BLaER1 treated with 17β-estradiol and CSF1 and Interleukin-3, amounts not matched to agents 10 nM and 100 nM (cell line): ENCODE measurements around the gene PFKP.
A peak's percentile ranks its signal among the peaks of the same experiment; 100 is the strongest.

ENCODE experiments used
- H3K27ac ChIP-seq, 11 experiments: shearing (Covaris generic); formaldehyde crosslinking; 2 replicates each; pipeline ENCODE4 v1.8.1; 2022
- H3K27me3 ChIP-seq, 11 experiments: shearing (Covaris generic); formaldehyde crosslinking; 2 replicates each; pipeline ENCODE4 v1.8.1; 2022
- H3K36me3 ChIP-seq, 11 experiments: shearing (Covaris generic); formaldehyde crosslinking; 2 replicates each; pipeline ENCODE4 v1.8.1; 2022
- H3K4me1 ChIP-seq, 10 experiments: shearing (Covaris generic); formaldehyde crosslinking; 2 replicates each; pipeline ENCODE4 v1.8.1; 2022
- H3K4me2 ChIP-seq, 11 experiments: shearing (Covaris generic); formaldehyde crosslinking; 2 replicates each; pipeline ENCODE4 v1.8.1; 2022
- H3K4me3 ChIP-seq, 10 experiments: shearing (Covaris generic); formaldehyde crosslinking; 2 replicates each; pipeline ENCODE4 v1.8.1; 2022
- H3K9ac ChIP-seq, 11 experiments: shearing (Covaris generic); formaldehyde crosslinking; 2 replicates each; pipeline ENCODE4 v1.8.1; 2022
- H3K9me3 ChIP-seq, 11 experiments: shearing (Covaris generic); formaldehyde crosslinking; replicated peaks in 1 of 11; 2 replicates each; pipeline ENCODE4 v1.8.1; 2022
- H4K20me1 ChIP-seq, 11 experiments: shearing (Covaris generic); formaldehyde crosslinking; 2 replicates each; pipeline ENCODE4 v1.8.1; 2022
- Cebpa-rat ChIP-seq, 11 experiments: shearing (Covaris generic); IDR thresholded peaks; 2 replicates each; pipeline ENCODE4 v1.8.1; 2022

PFKP gene

DNA sequence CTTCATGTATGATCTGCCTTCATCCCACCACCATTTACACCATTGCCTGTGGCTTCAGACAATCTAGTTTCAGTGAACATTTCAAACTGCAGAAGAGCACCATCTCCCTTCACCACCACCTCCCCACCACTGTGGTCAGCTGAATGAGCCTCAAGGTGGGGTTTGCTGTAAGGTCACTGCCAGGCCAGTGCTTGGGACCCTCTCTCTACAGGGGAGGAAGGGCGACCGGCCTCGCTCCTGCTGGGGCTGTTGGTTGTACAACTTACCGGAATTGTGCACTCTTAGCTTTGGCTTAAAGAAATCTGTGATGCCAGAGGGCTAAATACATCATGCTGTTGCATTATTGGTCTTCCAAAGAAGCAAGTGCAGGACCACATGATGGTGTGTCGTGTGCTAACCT is 26.6 kb downstream of the PFKP start:
- Histone ChIP-seq H3K4me2 (peak overlapping the region; percentile 74 to 91 (median 82)), H3K9ac (peak overlapping the region in 8 of 11 experiments; percentile 40 to 82 (median 71); a peak in 12 of 22 replicates), H3K36me3 (peaks cover 21 to 93% (median 77%) of the 10 kb centered on the region in 11 experiments), H3K27me3 (no peaks in the 10 kb centered on the region), H3K27ac (peak overlapping the region in 10 of 11 experiments; percentile 77 to 97 (median 88); a peak in 19 of 22 replicates), H3K4me3 (peak overlapping the region in 1 of 10 experiments; percentile 5; a peak in 2 of 20 replicates), H4K20me1 (peaks cover 5 to 90% (median 53%) of the 10 kb centered on the region in 11 experiments; a peak in 16 of 22 replicates), H3K4me1 (peaks cover 64 to 94% (median 89%) of the 10 kb centered on the region in 10 experiments), H3K9me3 (peaks cover 0 to 7% (median 0%) of the 10 kb centered on the region in 11 experiments; a peak in 1 of 22 replicates)
- no peak for TF ChIP-seq Cebpa-rat (IDR thresholded peaks at IDR 0.05)

DNA sequence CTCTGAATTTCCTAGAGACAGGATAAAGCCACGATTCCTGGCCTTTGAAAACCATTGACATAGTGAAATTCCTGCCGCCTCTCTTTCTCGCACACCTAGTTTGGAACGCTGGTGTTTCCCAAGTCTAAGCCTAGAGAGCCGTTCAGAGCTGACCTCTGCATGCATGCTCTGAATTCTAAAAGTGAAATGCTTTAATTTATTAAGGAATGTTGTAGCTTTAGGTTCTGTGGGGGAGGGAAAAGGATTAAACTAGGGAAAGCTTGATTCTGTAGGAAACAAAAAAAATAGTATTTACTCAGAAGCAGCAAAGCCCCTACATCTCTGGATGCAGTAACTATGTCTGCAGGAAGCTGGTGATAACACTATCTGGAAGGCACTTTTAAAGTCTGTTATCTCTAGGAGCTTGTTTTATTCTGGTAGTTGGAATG is 27.3 kb downstream of the PFKP start:
- H3K9ac ChIP-seq, result peak overlapping the region in 9 of 11 experiments; percentile 60 to 82 (median 71); a peak in 16 of 22 replicates
- peaks cover 64 to 100% (median 95%) of the 10 kb centered on the region in 10 experiments for H3K4me1 ChIP-seq
- no peaks in the 10 kb centered on the region for H3K27me3 ChIP-seq
- peak overlapping the region in 2 of 10 experiments; percentile 1 to 3; a peak in 4 of 20 replicates for H3K4me3 ChIP-seq
- peak overlapping the region in 10 of 11 experiments; percentile 77 to 97 (median 88); a peak in 21 of 22 replicates for H3K27ac ChIP-seq
- peaks cover 0 to 7% (median 0%) of the 10 kb centered on the region in 11 experiments; a peak in 1 of 22 replicates for H3K9me3 ChIP-seq
- peak overlapping the region; percentile 74 to 91 (median 82) for H3K4me2 ChIP-seq
- peaks cover 23 to 95% (median 79%) of the 10 kb centered on the region in 11 experiments for H3K36me3 ChIP-seq
- H4K20me1 ChIP-seq, result peaks cover 5 to 91% (median 54%) of the 10 kb centered on the region in 11 experiments; a peak in 16 of 22 replicates
- no peak for TF ChIP-seq Cebpa-rat (IDR thresholded peaks at IDR 0.05)

DNA sequence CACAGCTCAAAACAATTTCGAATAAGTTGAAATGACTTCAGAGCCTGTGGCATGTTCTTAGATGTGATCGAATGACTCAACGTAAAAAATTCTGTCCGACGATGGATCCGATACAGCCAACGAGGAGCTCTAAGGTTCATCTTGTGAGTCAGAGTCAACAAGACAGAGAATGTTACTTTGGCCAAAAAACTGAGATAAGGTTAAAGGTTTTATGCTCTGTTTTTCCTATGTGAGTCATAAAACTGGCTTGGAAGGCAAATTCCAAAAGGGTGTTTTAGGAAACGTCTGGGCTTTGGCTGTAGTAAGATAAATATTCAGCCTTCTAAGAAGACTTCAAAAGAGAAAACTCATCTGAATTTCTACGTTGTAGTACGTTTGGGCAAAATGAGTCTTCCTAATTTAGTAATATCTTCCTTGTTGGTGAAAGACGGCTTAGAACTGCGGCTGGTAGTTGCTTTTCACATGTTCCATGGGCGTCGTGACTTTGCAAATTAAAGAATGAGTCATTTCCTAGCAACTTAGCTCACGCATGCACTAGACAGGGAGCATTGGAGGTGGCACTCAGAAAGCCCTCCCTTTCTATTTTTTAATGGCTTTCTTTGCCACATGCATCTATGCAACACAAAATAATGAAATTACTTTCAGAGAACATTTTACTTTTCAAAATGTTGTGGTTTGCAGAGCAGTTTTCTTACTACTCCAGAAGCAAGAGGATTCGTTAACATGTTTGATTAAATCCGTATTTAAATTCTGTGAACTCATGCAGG is 28.2 kb downstream of the PFKP start:
- H3K4me2 ChIP-seq, result peak overlapping the region; percentile 74 to 91 (median 82)

DNA sequence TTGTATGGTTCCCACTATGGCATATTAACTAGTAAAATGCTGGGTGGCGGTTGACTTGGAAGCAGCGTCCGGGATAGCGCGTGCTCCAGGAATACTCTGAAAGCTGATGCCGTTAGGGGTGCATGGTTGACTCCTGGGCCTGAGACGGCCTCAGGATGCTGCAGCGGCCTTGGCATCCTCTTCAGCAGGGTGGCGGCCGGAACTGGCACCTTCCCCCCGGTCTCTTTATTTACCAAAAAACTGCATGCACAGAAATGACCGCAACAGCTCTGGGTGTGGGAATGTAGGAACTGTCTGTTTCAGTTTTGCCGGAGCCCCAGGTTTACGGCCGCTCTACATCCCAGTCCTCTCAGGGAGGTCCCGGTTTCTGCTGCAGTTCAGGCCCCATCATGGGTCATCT is 28.8 kb downstream of the PFKP start:
- Histone ChIP-seq H3K27me3 (no peaks in the 10 kb centered on the region), H3K9ac (peak overlapping the region in 9 of 11 experiments; percentile 53 to 82 (median 71); a peak in 18 of 22 replicates), H3K27ac (peak overlapping the region in 10 of 11 experiments; percentile 77 to 97 (median 88); a peak in 20 of 22 replicates), H4K20me1 (peaks cover 2 to 87% (median 53%) of the 10 kb centered on the region in 11 experiments; a peak in 16 of 22 replicates), H3K4me1 (peaks cover 52 to 91% (median 83%) of the 10 kb centered on the region in 10 experiments), H3K4me3 (peak overlapping the region in 4 of 10 experiments; percentile 3 to 34 (median 22); a peak in 4 of 20 replicates), H3K9me3 (peaks cover 0 to 7% (median 0%) of the 10 kb centered on the region in 11 experiments; a peak in 1 of 22 replicates), H3K36me3 (peaks cover 26 to 95% (median 79%) of the 10 kb centered on the region in 11 experiments), H3K4me2 (peak overlapping the region; percentile 74 to 91 (median 82); a peak in 21 of 22 replicates)
- TF ChIP-seq Cebpa-rat (IDR thresholded peaks at IDR 0.05), result no peak

More for the DNA sequence above, 28.2 kb downstream of the PFKP start:
- peak in 6 of 11 experiments; percentile 36 to 71 (median 54); a peak in 7 of 22 replicates for TF ChIP-seq Cebpa-rat (IDR thresholded peaks at IDR 0.05)
- Histone ChIP-seq H3K27me3 (no peaks in the 10 kb centered on the region), H3K4me1 (peaks cover 58 to 97% (median 89%) of the 10 kb centered on the region in 10 experiments), H4K20me1 (peaks cover 0 to 88% (median 53%) of the 10 kb centered on the region in 11 experiments; a peak in 17 of 22 replicates), H3K9ac (peak overlapping the region; percentile 60 to 82 (median 70)), H3K9me3 (peaks cover 0 to 7% (median 0%) of the 10 kb centered on the region in 11 experiments; a peak in 1 of 22 replicates), H3K4me3 (peak overlapping the region in 5 of 10 experiments; percentile 1 to 34 (median 21); a peak in 7 of 20 replicates), H3K36me3 (peaks cover 26 to 95% (median 79%) of the 10 kb centered on the region in 11 experiments), H3K27ac (peak overlapping the region; percentile 69 to 97 (median 88); a peak in 21 of 22 replicates)

DNA sequence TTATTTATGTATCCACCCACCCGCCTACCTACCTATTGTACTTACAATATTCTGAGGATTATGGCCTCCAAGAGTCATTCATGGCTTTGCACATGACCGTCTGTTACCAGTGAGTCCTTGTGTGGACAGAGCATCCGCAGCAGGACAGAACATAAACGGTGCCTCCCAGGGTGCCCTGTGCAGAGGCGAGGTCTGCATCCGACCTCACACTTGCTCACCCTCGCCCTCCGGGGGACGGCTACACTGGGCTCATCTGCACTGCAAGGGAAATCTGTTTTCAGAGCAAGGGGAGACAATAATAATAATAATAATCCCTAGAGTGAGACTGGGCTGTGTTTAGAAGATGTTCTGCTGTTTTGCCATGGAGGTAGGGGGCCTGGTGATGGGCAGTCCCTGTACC is 29.8 kb downstream of the PFKP start:
- Histone ChIP-seq H3K27ac (peak overlapping the region in 9 of 11 experiments; percentile 72 to 97 (median 89); a peak in 18 of 22 replicates), H3K27me3 (no peaks in the 10 kb centered on the region), H3K9ac (peak overlapping the region in 4 of 11 experiments; percentile 8 to 41 (median 32); a peak in 6 of 22 replicates), H4K20me1 (peaks cover 7 to 81% (median 51%) of the 10 kb centered on the region in 11 experiments; a peak in 16 of 22 replicates), H3K4me1 (peaks cover 42 to 81% (median 73%) of the 10 kb centered on the region in 10 experiments), H3K4me3 (no peak overlapping the region), H3K4me2 (peak overlapping the region in 6 of 11 experiments; percentile 22 to 91 (median 38); a peak in 8 of 22 replicates), H3K36me3 (peaks cover 34 to 93% (median 76%) of the 10 kb centered on the region in 11 experiments), H3K9me3 (peaks cover 0 to 7% (median 0%) of the 10 kb centered on the region in 11 experiments; a peak in 1 of 22 replicates)
- no peak for TF ChIP-seq Cebpa-rat (IDR thresholded peaks at IDR 0.05)

DNA sequence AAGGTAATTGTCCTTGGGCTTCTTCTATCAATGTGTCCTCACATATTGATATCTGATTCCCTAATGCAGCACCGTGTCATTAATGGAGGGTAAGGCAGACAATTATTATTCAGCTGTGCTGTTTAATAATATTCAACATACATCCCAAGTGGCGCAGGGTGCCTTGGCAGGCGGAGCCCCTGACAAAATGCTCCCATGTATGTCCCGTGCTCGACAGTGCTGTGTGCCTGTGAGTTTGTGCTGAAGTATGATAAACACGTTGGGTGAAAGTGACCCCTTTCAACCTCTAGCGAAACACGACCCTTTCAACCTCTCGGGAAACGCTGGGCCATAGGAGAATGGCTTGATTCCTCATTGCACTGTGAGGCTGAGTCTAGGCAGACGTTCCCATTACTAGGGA is 31.3 kb downstream of the PFKP start:
- Histone ChIP-seq H3K27me3 (no peaks in the 10 kb centered on the region), H3K4me1 (peaks cover 28 to 66% (median 58%) of the 10 kb centered on the region in 10 experiments), H3K4me3 (no peak overlapping the region), H3K4me2 (peak overlapping the region in 8 of 11 experiments; percentile 7 to 69 (median 37); a peak in 13 of 22 replicates), H3K27ac (peak overlapping the region in 9 of 11 experiments; percentile 27 to 97 (median 65); a peak in 18 of 22 replicates), H3K36me3 (peaks cover 49 to 93% (median 78%) of the 10 kb centered on the region in 11 experiments), H4K20me1 (peaks cover 7 to 72% (median 55%) of the 10 kb centered on the region in 11 experiments; a peak in 17 of 22 replicates), H3K9ac (peak overlapping the region in 6 of 11 experiments; percentile 18 to 50 (median 40); a peak in 8 of 22 replicates), H3K9me3 (peaks cover 0 to 6% (median 0%) of the 10 kb centered on the region in 11 experiments; a peak in 1 of 22 replicates)
- TF ChIP-seq Cebpa-rat (IDR thresholded peaks at IDR 0.05), result no peak

DNA sequence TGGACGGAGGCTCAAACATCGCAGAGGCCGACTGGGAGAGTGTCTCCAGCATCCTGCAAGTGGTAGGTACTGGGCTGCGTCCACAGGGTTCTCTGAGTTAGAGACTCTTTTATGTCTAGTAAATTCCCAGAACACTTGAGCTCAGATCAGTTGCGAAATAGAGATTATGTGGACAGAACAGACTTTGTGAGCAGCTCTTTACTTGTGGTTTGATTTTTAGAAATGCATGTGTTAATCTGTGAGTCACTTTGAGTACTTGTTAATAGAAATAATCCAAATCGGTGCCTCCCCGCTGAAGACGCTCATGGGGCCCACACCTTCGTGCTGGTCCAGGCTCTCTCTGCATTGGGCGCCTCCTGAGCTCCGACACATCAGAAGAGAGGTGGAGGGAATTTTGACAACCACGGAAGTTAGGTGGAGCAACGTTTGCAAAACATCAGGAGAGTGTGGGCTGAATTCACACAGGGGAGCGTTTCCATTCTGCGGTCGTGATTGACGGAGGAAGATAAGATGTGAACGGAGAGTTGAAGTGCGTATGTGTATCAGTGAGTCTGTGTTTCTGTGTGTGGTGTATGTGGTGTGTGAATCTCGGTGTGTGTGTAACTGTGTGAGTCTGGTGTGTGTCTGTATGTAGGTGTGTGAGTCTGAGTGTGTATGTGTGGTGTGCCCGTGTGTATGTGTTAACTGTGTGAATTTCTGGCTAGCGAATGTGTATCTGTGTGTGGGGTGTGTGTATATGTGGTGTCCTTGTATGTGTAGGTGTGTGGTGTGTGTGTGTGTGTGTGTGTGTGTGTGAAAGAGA is 32.1 kb downstream of the PFKP start:
- H3K27me3 ChIP-seq, result no peaks in the 10 kb centered on the region
- TF ChIP-seq Cebpa-rat (IDR thresholded peaks at IDR 0.05), result peak in 6 of 11 experiments; percentile 24 to 71 (median 48); a peak in 7 of 22 replicates
- peaks cover 57 to 93% (median 78%) of the 10 kb centered on the region in 11 experiments for H3K36me3 ChIP-seq
- no peak overlapping the region for H3K4me3 ChIP-seq
- H4K20me1 ChIP-seq, result peaks cover 7 to 80% (median 62%) of the 10 kb centered on the region in 11 experiments; a peak in 19 of 22 replicates
- H3K27ac ChIP-seq, result peak overlapping the region in 9 of 11 experiments; percentile 27 to 97 (median 65); a peak in 19 of 22 replicates
- H3K9ac ChIP-seq, result peak overlapping the region in 7 of 11 experiments; percentile 0 to 50 (median 39); a peak in 8 of 22 replicates
- peak overlapping the region in 9 of 11 experiments; percentile 7 to 69 (median 23); a peak in 14 of 22 replicates for H3K4me2 ChIP-seq
- H3K4me1 ChIP-seq, result peaks cover 21 to 58% (median 50%) of the 10 kb centered on the region in 10 experiments
- H3K9me3 ChIP-seq, result no peaks in the 10 kb centered on the region
